Esophagus squamous epithelium (tissue), 5 donors: ENCODE results near the gene FGFR3. TPM values are rescaled to one million over a fixed set of nuclear protein-coding genes. Genes with fewer than 3 reads are reported as not detected.

ENCODE experiments used
- DNase-seq: peaks from one replicate; lab custom pipeline; 2025; lab: John Stamatoyannopoulos, UW
- H3K27ac ChIP-seq, 4 donors: fragments of 200-600 bp; sonication (generic); one replicate each; pipeline ENCODE4 v1.5.1; 2016 to 2019; ENCODE audit warnings: mild to moderate bottlenecking in 1 of 4
- H3K27me3 ChIP-seq, 4 donors: fragments of 200-600 bp; sonication (generic); 1 replicate in 3 of 4; 2 replicates in 1 of 4; pipeline versions ENCODE4 v1.5.1 to v1.6.0; 2017 to 2021; ENCODE audit warnings: antibody characterized with exemption in 1 of 4
- H3K36me3 ChIP-seq, 3 donors: fragments of 200-600 bp; sonication (generic); one replicate each; pipeline ENCODE4 v1.5.1; 2016 to 2019
- H3K4me1 ChIP-seq, 3 donors: fragments of 200-600 bp; sonication (generic); one replicate each; pipeline ENCODE4 v1.5.1; 2017 to 2019
- H3K4me3 ChIP-seq, 4 donors: fragments of 200-600 bp; sonication (generic); 1 replicate in 3 of 4; 2 replicates in 1 of 4; pipeline ENCODE4 v1.5.1; 2016 to 2019; ENCODE audit warnings: mild to moderate bottlenecking in 2 of 4, moderate library complexity in 1 of 4
- H3K9me3 ChIP-seq, 3 donors: fragments of 200-600 bp; sonication (generic); one replicate each; pipeline ENCODE4 v1.5.1; 2016 to 2019
- POLR2A ChIP-seq, 4 donors: fragments of 450-650 bp; IDR thresholded peaks; one replicate each; pipeline ENCODE4 v1.6.1; 2017; ENCODE audit warnings: antibody characterized with exemption in 4 of 4, mild to moderate bottlenecking in 4 of 4, moderate library complexity in 3 of 4
- WGBS, 2 donors: methylation state at CpG; one replicate each; pipeline ENCODE4 v1.1.5; 2018; 5-methylcytosine and 5-hydroxymethylcytosine counted together
- intact Hi-C: fragments of 100-400 bp; cut with DNase I; formaldehyde crosslinking; loops from one replicate; pipeline ENCODE4 v1.15.0; 2022
- total RNA-seq, 4 donors: library from RNA; depleted of rRNA; stranded (reverse); fragments of >200 nt; gene quantifications; one replicate each; pipeline ENCODE4 v1.1.0, GENCODE V29; 2016
- TF ChIP-seq, protein P1 (sequence below), 6 experiments: fragments of 450-650 bp in 4 of 6; fragments of 200-600 bp in 2 of 6; sonication (generic) in 2 of 6; IDR thresholded peaks; one replicate each; pipeline ENCODE4 v1.5.1; 2016 to 2019; ENCODE audit warnings: antibody characterized with exemption in 6 of 6, mild to moderate bottlenecking in 4 of 6, moderate library complexity in 4 of 6
- donor health status: DM: yes; HTN: yes; CAD: no.

FGFR3 gene
- total RNA-seq, 4 donors from 2014 or later, result 175 to 307 (median 223) TPM

DNA sequence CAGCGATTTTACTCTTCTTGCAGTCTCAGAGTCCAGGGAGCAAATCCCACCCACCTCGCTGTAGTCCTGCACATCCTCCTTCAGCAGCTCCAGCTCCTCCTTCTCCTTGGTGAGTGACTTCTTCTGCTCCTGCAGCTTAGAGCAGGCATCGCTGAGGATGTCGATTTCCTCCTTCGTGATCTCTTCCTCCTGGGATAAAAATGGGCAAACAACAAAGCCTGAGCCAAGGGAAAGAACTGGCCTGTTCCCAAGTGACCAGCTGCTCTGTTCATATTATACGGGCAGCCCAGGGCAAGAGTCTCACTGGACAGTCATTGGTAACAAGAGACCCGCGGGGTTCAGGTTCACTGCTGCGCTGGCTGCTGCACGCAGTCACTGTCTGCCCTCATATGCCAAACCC lies 26.2 kb downstream of the FGFR3 start:
- WGBS, 2 donors, result 63 to 87% methylated on average over 8 to 10 of the region's 10 CpGs
- intact Hi-C loops, result no loop called here
- no peak overlapping the region for H3K27ac ChIP-seq
- TF ChIP-seq POLR2A (IDR thresholded peaks at IDR 0.05), result no peak
- TF ChIP-seq, protein P1, sequence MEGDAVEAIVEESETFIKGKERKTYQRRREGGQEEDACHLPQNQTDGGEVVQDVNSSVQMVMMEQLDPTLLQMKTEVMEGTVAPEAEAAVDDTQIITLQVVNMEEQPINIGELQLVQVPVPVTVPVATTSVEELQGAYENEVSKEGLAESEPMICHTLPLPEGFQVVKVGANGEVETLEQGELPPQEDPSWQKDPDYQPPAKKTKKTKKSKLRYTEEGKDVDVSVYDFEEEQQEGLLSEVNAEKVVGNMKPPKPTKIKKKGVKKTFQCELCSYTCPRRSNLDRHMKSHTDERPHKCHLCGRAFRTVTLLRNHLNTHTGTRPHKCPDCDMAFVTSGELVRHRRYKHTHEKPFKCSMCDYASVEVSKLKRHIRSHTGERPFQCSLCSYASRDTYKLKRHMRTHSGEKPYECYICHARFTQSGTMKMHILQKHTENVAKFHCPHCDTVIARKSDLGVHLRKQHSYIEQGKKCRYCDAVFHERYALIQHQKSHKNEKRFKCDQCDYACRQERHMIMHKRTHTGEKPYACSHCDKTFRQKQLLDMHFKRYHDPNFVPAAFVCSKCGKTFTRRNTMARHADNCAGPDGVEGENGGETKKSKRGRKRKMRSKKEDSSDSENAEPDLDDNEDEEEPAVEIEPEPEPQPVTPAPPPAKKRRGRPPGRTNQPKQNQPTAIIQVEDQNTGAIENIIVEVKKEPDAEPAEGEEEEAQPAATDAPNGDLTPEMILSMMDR (IDR thresholded peaks at IDR 0.05), result no peak
- peaks cover 43 to 100% (median 76%) of the 10 kb centered on the region in 3 donors for H3K36me3 ChIP-seq
- H3K9me3 ChIP-seq, result no peaks in the 10 kb centered on the region
- no peaks in the 10 kb centered on the region for H3K4me1 ChIP-seq
- H3K27me3 ChIP-seq, result no peaks in the 10 kb centered on the region
- no peak overlapping the region for H3K4me3 ChIP-seq
- no peak for DNase-seq

DNA sequence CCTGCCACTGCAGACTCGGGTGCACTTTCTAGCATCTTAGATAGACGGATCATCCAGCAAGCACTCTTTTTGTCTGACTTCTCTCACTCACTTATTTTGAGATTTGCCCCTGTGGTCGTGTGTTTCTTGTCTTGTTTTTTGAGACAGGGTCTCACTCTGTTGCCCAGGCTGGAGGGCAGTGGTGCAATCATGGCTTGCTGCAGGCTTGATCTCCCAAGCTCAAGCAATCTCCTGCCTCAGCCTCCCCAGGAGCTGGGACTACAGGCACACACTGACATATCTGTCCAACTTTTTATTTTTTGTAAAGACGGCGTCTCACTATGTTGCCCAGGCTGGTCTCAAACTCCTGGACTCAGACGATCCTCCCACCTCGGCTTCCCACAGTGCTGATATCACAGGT lies 26.7 kb downstream of the FGFR3 start:
- H3K36me3 ChIP-seq, result peaks cover 38 to 100% (median 76%) of the 10 kb centered on the region in 3 donors
- H3K4me3 ChIP-seq, result no peak overlapping the region
- no peaks in the 10 kb centered on the region for H3K4me1 ChIP-seq
- 86 to 92% methylated on average over 7 of the region's 7 CpGs for WGBS, 2 donors
- no peak overlapping the region for H3K27ac ChIP-seq
- intact Hi-C loops, result no loop called here
- TF ChIP-seq, protein P1 (IDR thresholded peaks at IDR 0.05), result no peak
- no peak for TF ChIP-seq POLR2A (IDR thresholded peaks at IDR 0.05)
- DNase-seq, result no peak
- no peaks in the 10 kb centered on the region for H3K9me3 ChIP-seq
- H3K27me3 ChIP-seq, result no peaks in the 10 kb centered on the region

DNA sequence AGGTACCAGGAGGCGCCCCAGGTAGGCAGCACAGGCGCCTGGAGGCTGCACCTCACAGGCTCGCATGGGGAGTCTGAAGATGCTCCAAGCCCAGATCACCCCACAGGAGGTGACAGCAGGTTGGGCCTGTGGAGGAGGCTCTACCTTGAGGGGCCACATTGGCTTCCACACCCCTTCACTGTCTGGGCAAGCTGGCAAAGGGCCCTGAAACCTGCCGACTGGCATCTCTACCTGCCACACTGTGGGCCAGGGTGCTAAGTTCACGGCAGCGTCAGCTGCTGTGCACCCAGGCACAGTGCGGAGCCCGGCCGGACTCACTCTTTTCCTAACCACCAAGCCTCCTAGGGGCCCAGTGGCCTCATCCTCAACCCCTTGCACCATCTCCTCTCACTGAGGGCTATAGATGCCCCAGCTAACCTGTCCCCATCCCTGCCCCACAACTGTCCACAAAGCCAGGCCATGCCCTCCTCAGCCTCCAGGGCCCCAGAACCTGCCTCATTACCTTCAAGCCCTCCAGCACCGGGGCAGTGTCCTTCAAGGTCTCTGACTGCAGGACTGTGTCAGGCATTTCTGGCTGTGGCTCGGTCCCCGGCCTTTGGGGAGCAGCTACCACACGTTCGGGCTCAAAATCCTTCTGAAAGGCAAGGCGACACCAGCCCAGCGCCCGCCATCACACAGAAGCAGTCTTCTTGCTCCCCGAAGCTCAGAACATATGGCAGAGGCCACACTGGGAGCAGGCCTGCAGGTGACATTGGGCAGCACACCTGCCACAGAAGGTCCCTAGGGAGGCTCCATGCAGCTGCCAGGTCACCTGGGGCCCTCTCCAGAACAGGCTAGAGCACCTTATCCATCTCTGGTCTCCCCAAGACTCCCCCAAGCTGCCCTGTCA lies 28.8 kb downstream of the FGFR3 start:
- TF ChIP-seq, protein P1 (IDR thresholded peaks at IDR 0.05), result no peak
- no peak for TF ChIP-seq POLR2A (IDR thresholded peaks at IDR 0.05)
- Histone ChIP-seq H3K36me3 (peaks cover 32 to 100% (median 68%) of the 10 kb centered on the region in 3 donors), H3K9me3 (no peaks in the 10 kb centered on the region), H3K4me1 (no peaks in the 10 kb centered on the region), H3K27ac (no peak overlapping the region), H3K4me3 (no peak overlapping the region), H3K27me3 (no peaks in the 10 kb centered on the region)
- WGBS, 2 donors, result 88% methylated on average over 3 of the region's 18 CpGs; no CpG with 5 or more reads in 1 of the 2 donors
- no peak for DNase-seq
- intact Hi-C loops, result no loop called here

DNA sequence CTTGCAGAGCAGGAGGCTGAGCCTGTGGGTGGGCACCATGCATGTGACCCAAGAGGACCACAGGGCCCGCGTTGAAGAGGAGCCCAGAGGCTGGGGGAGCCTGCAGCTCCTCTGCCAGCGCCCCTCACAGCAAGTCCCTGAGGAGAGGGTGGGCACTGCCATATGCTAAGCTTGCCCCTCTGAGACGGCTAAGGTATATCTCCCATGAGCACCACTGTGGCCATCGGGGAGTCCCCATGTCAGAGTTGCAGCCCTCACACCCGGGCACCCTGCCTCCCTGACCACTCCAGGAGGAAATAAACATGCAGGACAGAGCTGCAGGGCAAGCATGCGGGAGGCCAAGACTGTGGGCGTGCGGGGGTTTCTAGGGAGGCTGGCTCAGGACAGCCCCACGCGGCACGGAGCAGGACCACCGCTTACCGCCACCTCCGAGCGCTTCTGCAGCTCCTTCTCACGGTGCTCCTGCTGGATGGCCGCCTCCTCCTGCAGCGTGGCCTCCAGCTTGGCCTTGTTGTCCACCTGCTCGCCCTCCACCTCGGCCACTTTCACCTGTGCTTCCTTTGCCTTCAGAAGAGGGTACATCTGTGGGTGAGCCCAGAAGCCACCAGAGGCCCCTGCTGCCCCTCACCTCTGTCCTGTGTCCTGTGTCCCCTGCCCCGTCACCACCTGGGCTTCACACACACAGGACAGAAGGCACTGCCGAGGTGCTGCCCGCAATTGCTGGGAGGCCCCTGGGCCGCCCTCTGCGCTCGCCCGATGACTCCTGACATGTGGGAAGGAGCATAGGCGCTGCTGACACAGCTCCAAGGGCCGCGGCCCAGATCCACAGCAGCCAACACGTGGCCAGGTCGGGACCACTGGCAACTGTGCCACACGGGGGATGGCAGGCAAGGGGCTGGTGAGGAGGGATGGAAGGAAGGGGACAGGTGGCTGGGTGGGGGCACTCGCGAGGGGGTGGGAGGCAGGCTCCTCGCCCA lies 29.8 kb downstream of the FGFR3 start:
- H3K36me3 ChIP-seq, result peaks cover 33 to 92% (median 59%) of the 10 kb centered on the region in 3 donors
- TF ChIP-seq POLR2A (IDR thresholded peaks at IDR 0.05), result no peak
- TF ChIP-seq, protein P1 (IDR thresholded peaks at IDR 0.05), result no peak
- DNase-seq, result no peak
- no peak overlapping the region for H3K27ac ChIP-seq
- H3K27me3 ChIP-seq, result no peaks in the 10 kb centered on the region
- WGBS, 2 donors, result 85 to 93% methylated on average over 11 to 19 of the region's 37 CpGs
- intact Hi-C loops, result no loop called here
- no peak overlapping the region for H3K4me3 ChIP-seq
- H3K9me3 ChIP-seq, result no peaks in the 10 kb centered on the region
- no peaks in the 10 kb centered on the region for H3K4me1 ChIP-seq
